ENCODE measurements around the gene ATP10A.

Gene ATP10A
- total RNA-seq, result 16.4 to 145 (median 44.4) reads per million in 9 experiments

GRCh38 chr15:25863111-25863967, at the start of gene ATP10A:
TSS of gene ATP10A (minus strand) at chr15:25863327. CDS start at chr15:25863096, 231 bp downstream.
- H3K27me3 Mint-ChIP-seq, result no peaks in the 10 kb centered on the region
- ATAC-seq (replicated peaks), result peak; percentile 13
- peaks cover 12% of the 10 kb centered on the region for H3K36me3 Mint-ChIP-seq (ENCODE audit: insufficient read depth)
- peaks cover 32 to 35% of the 10 kb centered on the region in 2 donors for H3K4me1 Mint-ChIP-seq (ENCODE audit: low read depth in 2 of 2)
- no peaks in the 10 kb centered on the region for H3K9me3 Mint-ChIP-seq
- H3K4me3 Mint-ChIP-seq, result peak within 1 kb of the TSS; percentile 86 to 95
- DNase-seq, result peak in 2 of 3 experiments; percentile 16 to 20
- H3K27ac Mint-ChIP-seq, result peak within 1 kb of the TSS in 1 of 2 donors; percentile 96

GRCh38 chr15:25912035-25912434, 48.9 kb upstream of the ATP10A start:
- Mint-ChIP-seq H3K27me3 (no peaks in the 10 kb centered on the region), H3K4me1 (ENCODE audit: low read depth in 2 of 2) (no peaks in the 10 kb centered on the region), H3K27ac (no peak overlapping the region), H3K36me3 (ENCODE audit: insufficient read depth) (no peaks in the 10 kb centered on the region), H3K9me3 (no peaks in the 10 kb centered on the region), H3K4me3 (no peak overlapping the region)
- DNase-seq (no peak), ATAC-seq (replicated peaks) (no peak)

GRCh38 chr15:25910832-25911231, 47.7 kb upstream of the ATP10A start:
- no peaks in the 10 kb centered on the region for H3K27me3 Mint-ChIP-seq
- H3K4me3 Mint-ChIP-seq, result no peak overlapping the region
- no peak for DNase-seq

GRCh38 chr15:25909806-25910205, 46.7 kb upstream of the ATP10A start:
- Mint-ChIP-seq H3K36me3 (ENCODE audit: insufficient read depth) (no peaks in the 10 kb centered on the region), H3K4me3 (no peak overlapping the region), H3K27me3 (no peaks in the 10 kb centered on the region), H3K27ac (no peak overlapping the region), H3K9me3 (no peaks in the 10 kb centered on the region), H3K4me1 (ENCODE audit: low read depth in 2 of 2) (no peaks in the 10 kb centered on the region)
- DNase-seq (no peak), ATAC-seq (replicated peaks) (no peak)

More at GRCh38 chr15:25910832-25911231, 47.7 kb upstream of the ATP10A start:
- ATAC-seq (replicated peaks), result no peak
- H3K4me1 Mint-ChIP-seq (ENCODE audit: low read depth in 2 of 2), result no peaks in the 10 kb centered on the region
- no peak overlapping the region for H3K27ac Mint-ChIP-seq
- H3K36me3 Mint-ChIP-seq (ENCODE audit: insufficient read depth), result no peaks in the 10 kb centered on the region
- no peaks in the 10 kb centered on the region for H3K9me3 Mint-ChIP-seq

- DNase-seq (no peak), ATAC-seq (replicated peaks) (no peak)
- no peaks in the 10 kb centered on the region for H3K36me3 Mint-ChIP-seq (ENCODE audit: insufficient read depth)
- H3K4me3 Mint-ChIP-seq, result no peak overlapping the region
- H3K4me1 Mint-ChIP-seq (ENCODE audit: low read depth in 2 of 2), result no peaks in the 10 kb centered on the region
- H3K27ac Mint-ChIP-seq, result no peak overlapping the region
- no peaks in the 10 kb centered on the region for H3K9me3 Mint-ChIP-seq
- H3K27me3 Mint-ChIP-seq, result no peaks in the 10 kb centered on the region
These were observed 46.2 kb upstream of the ATP10A start for GRCh38 chr15:25909325-25909724.

GRCh38 chr15:25905140-25905539, 42.0 kb upstream of the ATP10A start:
- Mint-ChIP-seq H3K36me3 (ENCODE audit: insufficient read depth) (no peaks in the 10 kb centered on the region), H3K27ac (no peak overlapping the region), H3K9me3 (no peaks in the 10 kb centered on the region), H3K4me1 (ENCODE audit: low read depth in 2 of 2) (peaks cover 7 to 10% of the 10 kb centered on the region in 2 donors), H3K27me3 (no peaks in the 10 kb centered on the region), H3K4me3 (no peak overlapping the region)
- DNase-seq (no peak), ATAC-seq (replicated peaks) (no peak)

GRCh38 chr15:25903024-25903581, 40.0 kb upstream of the ATP10A start:
- no peaks in the 10 kb centered on the region for H3K36me3 Mint-ChIP-seq (ENCODE audit: insufficient read depth)
- peak overlapping the region in 1 of 2 donors; percentile 27 for H3K27ac Mint-ChIP-seq
- peak overlapping the region in 1 of 2 donors; percentile 7 for H3K4me3 Mint-ChIP-seq
- ATAC-seq (replicated peaks) (no peak), DNase-seq (no peak)
- H3K4me1 Mint-ChIP-seq (ENCODE audit: low read depth in 2 of 2), result peaks cover 7 to 10% of the 10 kb centered on the region in 2 donors
- no peaks in the 10 kb centered on the region for H3K9me3 Mint-ChIP-seq
- no peaks in the 10 kb centered on the region for H3K27me3 Mint-ChIP-seq

GRCh38 chr15:25901811-25902605, 38.9 kb upstream of the ATP10A start:
- H3K27me3 Mint-ChIP-seq, result no peaks in the 10 kb centered on the region
- H3K27ac Mint-ChIP-seq, result no peak overlapping the region
- H3K4me3 Mint-ChIP-seq, result no peak overlapping the region

GRCh38 chr15:25900901-25901300, 37.8 kb upstream of the ATP10A start:
- Mint-ChIP-seq H3K4me1 (ENCODE audit: low read depth in 2 of 2) (peaks cover 7 to 10% of the 10 kb centered on the region in 2 donors), H3K27ac (no peak overlapping the region), H3K36me3 (ENCODE audit: insufficient read depth) (no peaks in the 10 kb centered on the region), H3K27me3 (no peaks in the 10 kb centered on the region), H3K4me3 (no peak overlapping the region), H3K9me3 (no peaks in the 10 kb centered on the region)
- ATAC-seq (replicated peaks), result no peak
- no peak for DNase-seq

More at GRCh38 chr15:25901811-25902605, 38.9 kb upstream of the ATP10A start:
- ATAC-seq (replicated peaks) (no peak), DNase-seq (no peak)
- no peaks in the 10 kb centered on the region for H3K9me3 Mint-ChIP-seq
- no peaks in the 10 kb centered on the region for H3K36me3 Mint-ChIP-seq (ENCODE audit: insufficient read depth)
- peaks cover 7 to 10% of the 10 kb centered on the region in 2 donors for H3K4me1 Mint-ChIP-seq (ENCODE audit: low read depth in 2 of 2)

GRCh38 chr15:25900431-25900830, 37.3 kb upstream of the ATP10A start:
- ATAC-seq (replicated peaks) (no peak), DNase-seq (no peak)
- Mint-ChIP-seq H3K4me3 (no peak overlapping the region), H3K9me3 (no peaks in the 10 kb centered on the region), H3K4me1 (ENCODE audit: low read depth in 2 of 2) (peaks cover 7 to 10% of the 10 kb centered on the region in 2 donors), H3K27me3 (no peaks in the 10 kb centered on the region), H3K36me3 (ENCODE audit: insufficient read depth) (no peaks in the 10 kb centered on the region), H3K27ac (no peak overlapping the region)

GRCh38 chr15:25899870-25900269, 36.7 kb upstream of the ATP10A start:
- no peak overlapping the region for H3K4me3 Mint-ChIP-seq
- H3K4me1 Mint-ChIP-seq (ENCODE audit: low read depth in 2 of 2), result peaks cover 7 to 10% of the 10 kb centered on the region in 2 donors
- ATAC-seq (replicated peaks) (no peak), DNase-seq (no peak)
- no peaks in the 10 kb centered on the region for H3K36me3 Mint-ChIP-seq (ENCODE audit: insufficient read depth)
- H3K27me3 Mint-ChIP-seq, result no peaks in the 10 kb centered on the region
- H3K9me3 Mint-ChIP-seq, result no peaks in the 10 kb centered on the region
- no peak overlapping the region for H3K27ac Mint-ChIP-seq

GRCh38 chr15:25897658-25898057, 34.5 kb upstream of the ATP10A start:
- H3K27ac Mint-ChIP-seq, result no peak overlapping the region
- H3K27me3 Mint-ChIP-seq, result peaks cover 0 to 1% of the 10 kb centered on the region in 2 donors
- ATAC-seq (replicated peaks), result no peak

GRCh38 chr15:25894371-25894902, 31.3 kb upstream of the ATP10A start:
- H3K36me3 Mint-ChIP-seq (ENCODE audit: insufficient read depth), result no peaks in the 10 kb centered on the region
- peaks cover 4 to 20% of the 10 kb centered on the region in 2 donors for H3K27me3 Mint-ChIP-seq
- ATAC-seq (replicated peaks) (no peak), DNase-seq (no peak)
- no peak overlapping the region for H3K27ac Mint-ChIP-seq
- no peak overlapping the region for H3K4me3 Mint-ChIP-seq
- no peaks in the 10 kb centered on the region for H3K9me3 Mint-ChIP-seq
- H3K4me1 Mint-ChIP-seq (ENCODE audit: low read depth in 2 of 2), result no peaks in the 10 kb centered on the region

More at GRCh38 chr15:25897658-25898057, 34.5 kb upstream of the ATP10A start:
- H3K4me1 Mint-ChIP-seq (ENCODE audit: low read depth in 2 of 2), result peaks cover 1 to 2% of the 10 kb centered on the region in 2 donors
- DNase-seq, result no peak
- H3K36me3 Mint-ChIP-seq (ENCODE audit: insufficient read depth), result no peaks in the 10 kb centered on the region
- no peak overlapping the region for H3K4me3 Mint-ChIP-seq
- H3K9me3 Mint-ChIP-seq, result no peaks in the 10 kb centered on the region

All from effector memory CD8-positive, alpha-beta T cell (primary cell).